H1 (cell line): ENCODE measurements around the gene NFKB1. TPM values are rescaled to one million over a fixed set of nuclear protein-coding genes. Genes with fewer than 3 reads are reported as not detected.

ENCODE experiments used
- CTCF ChIA-PET: fragments of 300-600 bp; sonication (Branson Sonifier 250); formaldehyde crosslinking; loops from one replicate; lab custom pipeline; 2021; ENCODE audit not compliant: partially characterized antibody; lab: Charles Lee
- POLR2A ChIA-PET: fragments of 300-600 bp; sonication (Branson Sonifier 250); formaldehyde crosslinking; loops from one replicate; lab custom pipeline; 2021; ENCODE audit warnings: inconsistent platforms; ENCODE audit not compliant: partially characterized antibody; lab: Charles Lee
- DNase-seq, 2 experiments: peaks; one replicate each; pipeline versions ENCODE4 v3.0.0 to v3.0.0-alpha.2; 2010 to 2022; ENCODE audit warnings: low spot score in 2 of 2, low read depth in 1 of 2, mixed read lengths in 1 of 2
- FAIRE-seq: peaks from 2 replicates; lab custom pipeline; 2011; peaks lifted over from hg19 to GRCh38; lab: Jason Lieb, UNC
- H2AFZ ChIP-seq: 2 replicates; pipeline ENCODE4 v1.8.1; 2012; ENCODE audit warnings: low read length, inconsistent platforms
- H2AK5ac ChIP-seq: 2 replicates; pipeline ENCODE4 v1.6.1; 2013; ENCODE audit warnings: low read depth, low read length
- H2BK120ac ChIP-seq: replicated peaks from 2 replicates; pipeline ENCODE3; 2013; ENCODE audit warnings: low read depth, low read length, inconsistent platforms
- H2BK12ac ChIP-seq: 2 replicates; pipeline ENCODE4 v1.6.1; 2013; ENCODE audit warnings: low read depth, low read length
- H2BK15ac ChIP-seq: 2 replicates; pipeline ENCODE4 v1.6.1; 2013; ENCODE audit warnings: low read length
- H2BK20ac ChIP-seq: 2 replicates; pipeline ENCODE4 v1.6.1; 2013; ENCODE audit warnings: low read length
- H2BK5ac ChIP-seq: 2 replicates; pipeline ENCODE4 v1.6.1; 2013; ENCODE audit warnings: low read depth, low read length
- H3K14ac ChIP-seq: 2 replicates; pipeline ENCODE4 v1.6.1; 2013; ENCODE audit warnings: inconsistent platforms; ENCODE audit not compliant: insufficient read length
- H3K18ac ChIP-seq: 2 replicates; pipeline ENCODE4 v1.6.1; 2013; ENCODE audit warnings: low read length; ENCODE audit errors: extremely low read depth
- H3K23ac ChIP-seq: 2 replicates; pipeline ENCODE4 v1.6.1; 2013; ENCODE audit warnings: inconsistent platforms; ENCODE audit not compliant: insufficient read length
- H3K23me2 ChIP-seq: 2 replicates; pipeline ENCODE4 v1.6.1; 2013; ENCODE audit warnings: low read depth, low read length
- H3K27ac ChIP-seq: 2 replicates; pipeline ENCODE4 v1.6.1; 2011; ENCODE audit warnings: low read depth, low read length, inconsistent platforms
- H3K27me3 ChIP-seq, 4 experiments: replicated peaks in 1 of 4; 1 replicate in 1 of 4; 2 replicates in 3 of 4; pipeline versions ENCODE4 v1.6.1 to v1.8.1; 2011 to 2013; ENCODE audit warnings: low read length in 3 of 4, mild to moderate bottlenecking in 3 of 4, inconsistent platforms in 2 of 4, mixed read lengths in 2 of 4, moderate library complexity in 1 of 4; ENCODE audit not compliant: control insufficient read depth in 3 of 4, insufficient read depth in 3 of 4; ENCODE audit errors: extremely low read depth in 1 of 4
- H3K36me3 ChIP-seq, 4 experiments: 2 replicates each; pipeline versions ENCODE4 v1.6.1 to v1.8.1; 2011 to 2013; ENCODE audit warnings: mild to moderate bottlenecking in 4 of 4, low read length in 3 of 4, moderate library complexity in 2 of 4, control low read depth in 1 of 4, inconsistent platforms in 1 of 4; ENCODE audit not compliant: insufficient read depth in 4 of 4, control insufficient read depth in 2 of 4
- H3K4ac ChIP-seq: replicated peaks from 2 replicates; pipeline ENCODE3; 2013; ENCODE audit warnings: low read length, low read depth, mixed read lengths, inconsistent platforms; ENCODE audit not compliant: insufficient read length
- H3K4me1 ChIP-seq, 4 experiments: replicated peaks in 1 of 4; 1 replicate in 1 of 4; 2 replicates in 3 of 4; pipeline versions ENCODE4 v1.6.1 to v1.8.1; 2011 to 2013; ENCODE audit warnings: low read length in 3 of 4, inconsistent platforms in 2 of 4, mixed read lengths in 1 of 4; ENCODE audit not compliant: insufficient read depth in 4 of 4, control insufficient read depth in 3 of 4
- H3K4me2 ChIP-seq, 2 experiments: 2 replicates each; pipeline versions ENCODE4 v1.6.1 to v1.8.1; 2011 to 2013; ENCODE audit warnings: low read depth in 2 of 2, low read length in 2 of 2, control low read depth in 1 of 2, inconsistent platforms in 1 of 2, mild to moderate bottlenecking in 1 of 2; ENCODE audit not compliant: insufficient read depth in 1 of 2
- H3K4me3 ChIP-seq, 4 experiments: fragments of 200-600, 300-600 bp in 1 of 4; sonication (generic), shearing (Covaris generic), sonication (Bioruptor Twin) in 1 of 4; 2 replicates each; pipeline versions ENCODE4 v1.5.1 to v1.8.1; 2011 to 2016; ENCODE audit warnings: low read length in 4 of 4, low read depth in 3 of 4, control low read depth in 2 of 4, inconsistent platforms in 2 of 4, mild to moderate bottlenecking in 2 of 4, mixed read lengths in 1 of 4, moderate library complexity in 1 of 4; ENCODE audit not compliant: insufficient read depth in 2 of 4; ENCODE audit errors: extremely low read depth in 1 of 4
- H3K56ac ChIP-seq: replicated peaks from 2 replicates; pipeline ENCODE3; 2013; ENCODE audit warnings: low read depth, mild to moderate bottlenecking, mixed read lengths, low read length, inconsistent platforms; ENCODE audit not compliant: insufficient read length
- H3K79me1 ChIP-seq: 2 replicates; pipeline ENCODE4 v1.6.1; 2013; ENCODE audit warnings: low read depth, low read length, control low read depth
- H3K79me2 ChIP-seq, 2 experiments: 2 replicates each; pipeline versions ENCODE4 v1.6.1 to v1.8.1; 2012 to 2013; ENCODE audit warnings: low read length in 2 of 2, mild to moderate bottlenecking in 2 of 2, inconsistent platforms in 1 of 2; ENCODE audit not compliant: insufficient read depth in 2 of 2, control insufficient read depth in 1 of 2
- H3K9ac ChIP-seq, 4 experiments: replicated peaks in 1 of 4; 1 replicate in 1 of 4; 2 replicates in 3 of 4; pipeline versions ENCODE4 v1.6.1 to v1.8.1; 2011 to 2013; ENCODE audit warnings: low read depth in 3 of 4, low read length in 3 of 4, control low read depth in 2 of 4, mild to moderate bottlenecking in 2 of 4, moderate library complexity in 2 of 4, inconsistent platforms in 1 of 4; ENCODE audit errors: extremely low read depth in 1 of 4
- H3K9me3 ChIP-seq, 2 experiments: 2 replicates each; pipeline versions ENCODE4 v1.6.1 to v1.8.1; 2012 to 2013; ENCODE audit warnings: mild to moderate bottlenecking in 2 of 2, moderate library complexity in 2 of 2, control low read depth in 1 of 2, inconsistent platforms in 1 of 2, low read depth in 1 of 2, low read length in 1 of 2, mixed read lengths in 1 of 2; ENCODE audit not compliant: insufficient read depth in 2 of 2
- H4K20me1 ChIP-seq, 2 experiments: replicated peaks in 1 of 2; 2 replicates each; pipeline versions ENCODE3 to v1.8.1; 2011 to 2013; ENCODE audit warnings: inconsistent platforms in 2 of 2, low read length in 2 of 2, mild to moderate bottlenecking in 1 of 2; ENCODE audit not compliant: insufficient read depth in 2 of 2, control insufficient read depth in 1 of 2
- H4K5ac ChIP-seq: 2 replicates; pipeline ENCODE4 v1.6.1; 2013; ENCODE audit warnings: low read length, low read depth, mixed read lengths, inconsistent platforms; ENCODE audit not compliant: insufficient read length
- H4K8ac ChIP-seq: 2 replicates; pipeline ENCODE4 v1.8.0; 2013; ENCODE audit warnings: mild to moderate bottlenecking, moderate library complexity, low read length, inconsistent platforms; ENCODE audit not compliant: insufficient read depth; ENCODE audit errors: extremely low read depth
- H4K91ac ChIP-seq: replicated peaks from 2 replicates; pipeline ENCODE3; 2013; ENCODE audit warnings: low read length, mixed read lengths, inconsistent platforms; ENCODE audit not compliant: insufficient read length
- CTCF ChIP-seq, 3 experiments: IDR thresholded peaks; 1 replicate in 2 of 3; 2 replicates in 1 of 3; pipeline versions ENCODE4 v1.5.1 to v1.6.1; 2011; ENCODE audit warnings: low read length in 3 of 3, mild to moderate bottlenecking in 3 of 3, inconsistent platforms in 2 of 3, low read depth in 1 of 3, moderate library complexity in 1 of 3; ENCODE audit not compliant: insufficient read depth in 1 of 3; ENCODE audit errors: control extremely low read depth in 1 of 3
- PHF8 ChIP-seq: fragments of 200-600 bp; sonication (generic); conservative IDR thresholded peaks from 2 replicates; pipeline ENCODE4 v1.7.1; 2012; ENCODE audit warnings: low read depth, mild to moderate bottlenecking, inconsistent platforms, low read length, moderate library complexity
- polyA plus RNA-seq, 7 experiments: library from polyadenylated mRNA; depleted of rRNA in 3 of 7; stranded (reverse) in 5 of 7; unstranded in 2 of 7; fragments of >200 nt in 5 of 7; fragments of 200-250 nt in 2 of 7; gene quantifications; 1 replicate in 5 of 7; 2 replicates in 1 of 7; 4 replicates in 1 of 7; pipeline versions ENCODE4 v1.2.1 to v1.2.3, GENCODE V29; 2011 to 2013; ENCODE audit warnings: missing spikeins in 2 of 7, mixed read lengths in 2 of 7
- total RNA-seq: library from RNA; stranded (reverse); fragmentation: NEBNext Ultra II Directional; extraction: Animal tissue kit (Norgen Biotek cat#: 25700); gene quantifications from 2 replicates; pipeline ENCODE4 v1.2.1, GENCODE V29; 2021

The NFKB1 gene
- total and polyA plus RNA-seq, 2 of the 8 experiments (the other 6 are each of a cell fraction or from before 2014, with no cell fraction given) = 2.9 to 6.8 TPM

DNA sequence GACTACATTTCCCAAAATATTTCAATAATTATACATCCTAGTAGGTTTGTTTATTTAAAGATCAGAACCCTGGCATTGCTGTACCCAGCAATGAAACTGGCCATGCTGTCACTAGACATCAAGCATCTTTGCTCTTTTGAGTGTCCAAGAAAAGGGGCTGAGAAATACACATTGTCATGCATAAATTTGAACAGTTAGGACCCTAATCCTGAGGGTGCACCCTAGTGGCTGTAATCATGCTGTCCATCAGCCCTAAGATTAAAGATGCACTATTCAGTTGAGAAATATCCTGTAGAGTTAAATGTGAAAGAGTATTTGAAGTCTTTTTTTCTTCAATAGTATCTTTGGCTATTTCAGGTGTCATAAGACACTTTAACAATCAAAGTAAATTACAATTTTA lies 108.8 kb downstream of the NFKB1 start:
- Histone ChIP-seq H2AFZ (no peak overlapping the region), H4K91ac (no peak overlapping the region), H3K9me3 (no peaks in the 10 kb centered on the region), H3K9ac (no peak overlapping the region), H3K23me2 (no peaks in the 10 kb centered on the region), H2BK120ac (no peak overlapping the region), H2BK12ac (no peak overlapping the region), H2BK15ac (no peak overlapping the region), H3K4me1 (peaks cover 0 to 3% (median 0%) of the 10 kb centered on the region in 4 experiments; a peak in 2 of 7 replicates), H3K4ac (no peak overlapping the region), H4K5ac (no peak overlapping the region), H4K8ac (no peak overlapping the region), H3K23ac (no peak overlapping the region), H2AK5ac (no peak overlapping the region), H3K27me3 (no peaks in the 10 kb centered on the region), H3K4me3 (no peak overlapping the region), H2BK20ac (no peak overlapping the region), H3K27ac (no peak overlapping the region), H3K79me1 (no peaks in the 10 kb centered on the region), H3K14ac (no peak overlapping the region), H4K20me1 (no peaks in the 10 kb centered on the region), H3K56ac (no peak overlapping the region), H3K18ac (no peak overlapping the region), H3K4me2 (no peak overlapping the region), H3K79me2 (no peaks in the 10 kb centered on the region), H2BK5ac (no peak overlapping the region), H3K36me3 (no peaks in the 10 kb centered on the region)
- TF ChIP-seq PHF8 (no peak), CTCF (IDR thresholded peaks at IDR 0.05; ENCODE audit: control extremely low read depth in 1 of 3, insufficient read depth in 1 of 3, low read depth in 1 of 3, low read length in 3 of 3) (peak in 1 of 3 experiments; percentile 19; a peak in 1 of 4 replicates)
- POLR2A ChIA-PET = no interaction called here
- DNase-seq (no peak), FAIRE-seq (no peak)
- CTCF ChIA-PET = interaction anchor here (0.7 to 2.8 kb wide), 8 partner anchors 10 to 1449 kb away, joined by 3 to 10 read pairs (median 3); no protein-coding TSS in a partner anchor
